HEK293 (cell line): ENCODE results near the gene KLHL22.

ENCODE experiments used
- CTCF ChIP-seq: fragments of 450-650 bp; formaldehyde crosslinking; IDR thresholded peaks from 2 replicates; pipeline ENCODE4 v1.5.1; 2016; ENCODE audit warnings: missing biosample characterization, missing genetic modification characterization
- EGR2 ChIP-seq: fragments of 450-650 bp; formaldehyde crosslinking; IDR thresholded peaks from 2 replicates; pipeline ENCODE4 v1.5.1; 2016; ENCODE audit warnings: low read depth, missing biosample characterization, missing genetic modification characterization
- ELK4 ChIP-seq: IDR thresholded peaks from 2 replicates; pipeline ENCODE4 v1.6.1; 2011; ENCODE audit warnings: mild to moderate bottlenecking, low read depth, low read length, borderline replicate concordance
- GLI4 ChIP-seq: fragments of 450-650 bp; formaldehyde crosslinking; IDR thresholded peaks from 2 replicates; pipeline ENCODE4 v1.5.1; 2016; ENCODE audit warnings: missing biosample characterization, missing genetic modification characterization
- GLIS1 ChIP-seq: fragments of 450-650 bp; formaldehyde crosslinking; IDR thresholded peaks from 2 replicates; pipeline ENCODE4 v1.5.1; 2016; ENCODE audit warnings: missing biosample characterization, missing genetic modification characterization
- OSR2 ChIP-seq: fragments of 450-650 bp; formaldehyde crosslinking; IDR thresholded peaks from 2 replicates; pipeline ENCODE4 v1.5.1; 2016; ENCODE audit warnings: missing biosample characterization, missing genetic modification characterization
- OVOL3 ChIP-seq: fragments of 450-650 bp; formaldehyde crosslinking; IDR thresholded peaks from 2 replicates; pipeline ENCODE4 v1.5.1; 2016; ENCODE audit warnings: missing biosample characterization, missing genetic modification characterization
- PRDM4 ChIP-seq: fragments of 450-650 bp; formaldehyde crosslinking; IDR thresholded peaks from 2 replicates; pipeline ENCODE4 v1.5.1; 2017; ENCODE audit warnings: missing biosample characterization, missing genetic modification characterization
- SCRT2 ChIP-seq: fragments of 450-650 bp; formaldehyde crosslinking; IDR thresholded peaks from 2 replicates; pipeline ENCODE4 v1.5.1; 2016; ENCODE audit warnings: missing biosample characterization, missing genetic modification characterization
- SP3 ChIP-seq: fragments of 450-650 bp; formaldehyde crosslinking; IDR thresholded peaks from 2 replicates; pipeline ENCODE4 v1.5.1; 2016; ENCODE audit warnings: missing biosample characterization, missing genetic modification characterization
- SP7 ChIP-seq: fragments of 450-650 bp; formaldehyde crosslinking; IDR thresholded peaks from 2 replicates; pipeline ENCODE4 v1.5.1; 2016; ENCODE audit warnings: missing biosample characterization, missing genetic modification characterization
- TRIM28 ChIP-seq: IDR thresholded peaks from 2 replicates; pipeline ENCODE4 v1.6.1; 2011; ENCODE audit warnings: low read length, control low read depth, borderline replicate concordance
- YY2 ChIP-seq: fragments of 450-650 bp; formaldehyde crosslinking; IDR thresholded peaks from 2 replicates; pipeline ENCODE4 v1.5.1; 2016; ENCODE audit warnings: missing biosample characterization, missing genetic modification characterization
- ZBTB44 ChIP-seq: fragments of 450-650 bp; IDR thresholded peaks from 2 replicates; pipeline ENCODE4 v1.5.1; 2018; ENCODE audit warnings: missing biosample characterization, mild to moderate bottlenecking, missing genetic modification characterization
- ZBTB7A ChIP-seq: fragments of 450-650 bp; formaldehyde crosslinking; IDR thresholded peaks from 2 replicates; pipeline ENCODE4 v1.5.1; 2016; ENCODE audit warnings: low read depth, missing biosample characterization, missing genetic modification characterization
- ZNF112 ChIP-seq: fragments of 450-650 bp; formaldehyde crosslinking; IDR thresholded peaks from 2 replicates; pipeline ENCODE4 v1.5.0; 2017; ENCODE audit warnings: missing biosample characterization, missing genetic modification characterization
- ZNF23 ChIP-seq: fragments of 450-650 bp; formaldehyde crosslinking; IDR thresholded peaks from 2 replicates; pipeline ENCODE4 v1.5.1; 2016; ENCODE audit warnings: missing biosample characterization, missing genetic modification characterization, borderline replicate concordance
- ZNF266 ChIP-seq: fragments of 450-650 bp; formaldehyde crosslinking; IDR thresholded peaks from 2 replicates; pipeline ENCODE4 v1.5.1; 2016; ENCODE audit warnings: missing biosample characterization, missing genetic modification characterization, low read depth
- ZNF302 ChIP-seq: fragments of 450-650 bp; formaldehyde crosslinking; IDR thresholded peaks from 2 replicates; pipeline ENCODE4 v1.5.1; 2016; ENCODE audit warnings: missing biosample characterization, missing genetic modification characterization, low read depth
- ZNF404 ChIP-seq: fragments of 450-650 bp; formaldehyde crosslinking; IDR thresholded peaks from 2 replicates; pipeline ENCODE4 v1.5.1; 2017; ENCODE audit warnings: missing biosample characterization, missing genetic modification characterization
- ZNF426 ChIP-seq: fragments of 450-650 bp; formaldehyde crosslinking; IDR thresholded peaks from 2 replicates; pipeline ENCODE4 v1.5.1; 2017; ENCODE audit warnings: missing biosample characterization, missing genetic modification characterization, mild to moderate bottlenecking, inconsistent platforms, moderate library complexity
- ZNF48 ChIP-seq: fragments of 450-650 bp; formaldehyde crosslinking; IDR thresholded peaks from 2 replicates; pipeline ENCODE4 v1.5.1; 2016; ENCODE audit warnings: missing biosample characterization, missing genetic modification characterization
- ZNF549 ChIP-seq: fragments of 450-650 bp; IDR thresholded peaks from 2 replicates; pipeline ENCODE4 v1.5.1; 2018; ENCODE audit warnings: missing biosample characterization, missing genetic modification characterization, mild to moderate bottlenecking, inconsistent platforms, moderate library complexity
- ZNF660 ChIP-seq: fragments of 450-650 bp; IDR thresholded peaks from 2 replicates; pipeline ENCODE4 v1.5.1; 2018; ENCODE audit warnings: missing biosample characterization, mild to moderate bottlenecking, missing genetic modification characterization
- ZNF692 ChIP-seq: fragments of 450-650 bp; formaldehyde crosslinking; IDR thresholded peaks from 2 replicates; pipeline ENCODE4 v1.5.1; 2016; ENCODE audit warnings: missing biosample characterization, missing genetic modification characterization
- ZNF768 ChIP-seq: fragments of 450-650 bp; formaldehyde crosslinking; IDR thresholded peaks from 2 replicates; pipeline ENCODE4 v1.5.1; 2018; ENCODE audit warnings: missing biosample characterization, mild to moderate bottlenecking, missing genetic modification characterization
- ZSCAN16 ChIP-seq: fragments of 450-650 bp; formaldehyde crosslinking; IDR thresholded peaks from 2 replicates; pipeline ENCODE4 v1.5.1; 2016; ENCODE audit warnings: missing biosample characterization, missing genetic modification characterization
- ZSCAN30 ChIP-seq: fragments of 450-650 bp; IDR thresholded peaks from 2 replicates; pipeline ENCODE4 v1.5.1; 2018; ENCODE audit warnings: missing biosample characterization, mild to moderate bottlenecking, missing genetic modification characterization, moderate library complexity
- ZXDB ChIP-seq: fragments of 450-650 bp; formaldehyde crosslinking; IDR thresholded peaks from 2 replicates; pipeline ENCODE4 v1.5.1; 2016; ENCODE audit warnings: missing biosample characterization, missing genetic modification characterization

KLHL22 gene

GRCh38 chr22:20456064-20456721 is 39.4 kb downstream of the KLHL22 start (continued):
- TF ChIP-seq CTCF (tag by site-specific recombination) (peak; percentile 77), ZNF426 (tag by site-specific recombination) (no peak), ZNF660 (tag by site-specific recombination) (peak; percentile 65; the same call in 1 of the 2 replicates), ZNF112 (no peak), ZSCAN30 (peak; percentile 47; the same call in 1 of the 2 replicates), ZNF404 (tag by site-specific recombination) (no peak), ZNF549 (tag by site-specific recombination) (no peak), OSR2 (tag by site-specific recombination) (no peak), SCRT2 (tag by site-specific recombination) (no peak), ZNF692 (no peak), ZBTB7A (tag by site-specific recombination) (no peak), TRIM28 (peak; percentile 20; the same call in 1 of the 2 replicates), OVOL3 (tag by site-specific recombination) (no peak), YY2 (tag by site-specific recombination) (no peak), PRDM4 (tag by site-specific recombination) (0 out of 2 replicates have a peak, but pooled peaks have one; percentile 50), ZSCAN16 (tag by site-specific recombination) (no peak), ZNF48 (tag by site-specific recombination) (no peak), ZBTB44 (tag by site-specific recombination) (peak; percentile 57), EGR2 (tag by site-specific recombination) (peak; percentile 67), ZXDB (tag by site-specific recombination) (0 out of 2 replicates have a peak, but pooled peaks have one; percentile 16), ZNF768 (tag by site-specific recombination) (no peak), SP3 (tag by site-specific recombination) (no peak; the same call in 1 of the 2 replicates), SP7 (no peak), ZNF266 (tag by site-specific recombination) (no peak), ELK4 (no peak), GLIS1 (tag by site-specific recombination) (peak; percentile 19; the same call in 1 of the 2 replicates), ZNF302 (tag by site-specific recombination) (no peak), ZNF23 (no peak), GLI4 (tag by site-specific recombination) (no peak)
